HG02840 (cell line): Measurements from ENCODE around the gene EPB42.
"Not testable (repeated sequence)": the region's sequence is repeated elsewhere in the genome, so short reads cannot be mapped to it uniquely, and the experiment has no call there.

Experiments used
- ATAC-seq: cut with Tn5 transposase; IDR thresholded peaks from one replicate; pipeline ENCODE4 v1.9.1; 2021; ENCODE audit warnings: mild to moderate bottlenecking, moderate library complexity, moderate number of reproducible peaks; ENCODE audit not compliant: unreplicated experiment, low FRiP score

EPB42 gene

GRCh38 chr15:43213466-43213865, 7.4 kb downstream of the EPB42 start:
- ATAC-seq = no peak

- ATAC-seq = no peak
Measured at GRCh38 chr15:43212951-43213350, 7.9 kb downstream of the EPB42 start.

GRCh38 chr15:43212299-43212698, 8.5 kb downstream of the EPB42 start:
- ATAC-seq = no peak

- no peak for ATAC-seq
Measured at GRCh38 chr15:43211224-43211735, 9.5 kb downstream of the EPB42 start.

- no peak for ATAC-seq
Measured at GRCh38 chr15:43210807-43211206, 10.0 kb downstream of the EPB42 start.

GRCh38 chr15:43210172-43210745, 10.6 kb downstream of the EPB42 start:
- no peak for ATAC-seq

- ATAC-seq = no peak
Measured at GRCh38 chr15:43209059-43209824, 11.6 kb downstream of the EPB42 start.

GRCh38 chr15:43208052-43209002, 12.5 kb downstream of the EPB42 start:
- no peak for ATAC-seq

GRCh38 chr15:43207024-43207423, 13.8 kb downstream of the EPB42 start:
- no peak for ATAC-seq

- ATAC-seq = no peak
Measured at GRCh38 chr15:43206054-43206453, 14.8 kb downstream of the EPB42 start.

GRCh38 chr15:43204016-43204901, 16.6 kb downstream of the EPB42 start:
- no peak for ATAC-seq

GRCh38 chr15:43199945-43200488, 20.8 kb downstream of the EPB42 start:
- no peak for ATAC-seq

- ATAC-seq = no peak
Measured at GRCh38 chr15:43198992-43199391, 21.8 kb downstream of the EPB42 start.

- ATAC-seq = not testable (repeated sequence)
Measured at GRCh38 chr15:43198556-43198955, 22.3 kb downstream of the EPB42 start.

GRCh38 chr15:43197773-43198172, 23.0 kb downstream of the EPB42 start:
- ATAC-seq = not testable (repeated sequence)

- ATAC-seq = no peak
Measured at GRCh38 chr15:43196760-43197548, 23.9 kb downstream of the EPB42 start.

- no peak for ATAC-seq
Measured at GRCh38 chr15:43194795-43195194, 26.0 kb downstream of the EPB42 start.

GRCh38 chr15:43193710-43194109, 27.1 kb downstream of the EPB42 start:
- no peak for ATAC-seq

- ATAC-seq = no peak
Measured at GRCh38 chr15:43190178-43190577, 30.6 kb downstream of the EPB42 start.
